ENCODE data around the gene POU2F2. TPM values are rescaled to one million over a fixed set of nuclear protein-coding genes. Genes with fewer than 3 reads are reported as not detected.

The POU2F2 gene
- total and polyA plus RNA-seq, 8 donors: 0.68 to 23.3 (median 2.3) TPM

- Histone ChIP-seq H3K27me3 (peaks cover 5 to 96% (median 63%) of the 10 kb centered on the region in 3 donors), H3K9me3 (no peaks in the 10 kb centered on the region), H3K4me3 (peak overlapping the region; percentile 50 to 58 (median 54)), H3K36me3 (no peaks in the 10 kb centered on the region), H3K27ac (peak overlapping the region in 2 of 5 donors; percentile 8 to 42), H3K4me1 (peaks cover 12 to 23% (median 21%) of the 10 kb centered on the region in 4 donors)
- 1% methylated on average over 33 to 66 of the region's 66 CpGs for WGBS, 5 donors
- intact Hi-C loops (cut with DNase I; ENCODE audit: low total_unique reads): no loop called here
- DNase-seq: peak; percentile 71 to 94
- TF ChIP-seq POLR2AphosphoS5 (IDR thresholded peaks at IDR 0.05) (no peak), CTCF (IDR thresholded peaks at IDR 0.05) (peak in 3 of 7 experiments; percentile 8 to 46 (median 21))
Measured at GRCh38 chr19:42176990-42177685, 44.9 kb upstream of the POU2F2 start.

DNA sequence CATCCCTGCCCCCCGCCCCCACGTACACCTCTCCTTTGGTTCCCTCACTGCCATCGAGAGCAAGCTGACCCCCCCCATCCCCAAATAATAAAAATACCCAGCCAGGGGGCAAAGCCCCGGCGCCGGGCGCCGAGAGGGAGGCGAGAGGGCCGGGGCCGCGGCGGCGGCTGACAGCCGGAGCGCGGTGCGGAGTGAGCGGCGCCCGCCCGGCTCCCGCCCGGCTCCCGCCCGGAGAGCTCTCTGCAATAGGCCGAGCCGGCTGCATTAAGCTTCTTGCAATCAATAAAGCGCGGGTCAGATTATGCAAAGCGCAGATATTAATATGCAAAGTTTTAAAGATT lies 44.4 kb upstream of the POU2F2 start:
- peak overlapping the region; percentile 50 to 58 (median 54) for H3K4me3 ChIP-seq
- H3K27ac ChIP-seq: peak overlapping the region in 2 of 5 donors; percentile 8 to 49
- intact Hi-C loops (cut with DNase I; ENCODE audit: low total_unique reads): no loop called here
- H3K27me3 ChIP-seq: peaks cover 5 to 96% (median 63%) of the 10 kb centered on the region in 3 donors
- no peak for TF ChIP-seq EP300 (IDR thresholded peaks at IDR 0.05)
- no peak for TF ChIP-seq CTCF (IDR thresholded peaks at IDR 0.05)
- 0 to 1% (median 0%) methylated on average over 22 to 31 of the region's 31 CpGs for WGBS, 5 donors
- H3K36me3 ChIP-seq: no peaks in the 10 kb centered on the region
- peak in 1 of 2 donors; percentile 31 for DNase-seq
- peaks cover 12 to 23% (median 21%) of the 10 kb centered on the region in 4 donors for H3K4me1 ChIP-seq
- no peaks in the 10 kb centered on the region for H3K9me3 ChIP-seq

- H3K4me1 ChIP-seq: peaks cover 12 to 23% (median 21%) of the 10 kb centered on the region in 4 donors
- peak overlapping the region; percentile 50 to 58 (median 54) for H3K4me3 ChIP-seq
- no peaks in the 10 kb centered on the region for H3K36me3 ChIP-seq
- WGBS, 5 donors: 1 to 4% (median 2%) methylated on average over 34 of the region's 34 CpGs
- peak overlapping the region in 2 of 5 donors; percentile 8 to 49 for H3K27ac ChIP-seq
- H3K27me3 ChIP-seq: peaks cover 5 to 96% (median 63%) of the 10 kb centered on the region in 3 donors
- TF ChIP-seq POLR2A (IDR thresholded peaks at IDR 0.05) (no peak), CTCF (IDR thresholded peaks at IDR 0.05) (no peak), EP300 (IDR thresholded peaks at IDR 0.05) (no peak), POLR2AphosphoS5 (IDR thresholded peaks at IDR 0.05) (no peak)
- peak in 1 of 2 donors; percentile 36 for DNase-seq
- H3K9me3 ChIP-seq: no peaks in the 10 kb centered on the region
- intact Hi-C loops (cut with DNase I; ENCODE audit: low total_unique reads): no loop called here
Measured at GRCh38 chr19:42175952-42176648, 43.9 kb upstream of the POU2F2 start.

DNA sequence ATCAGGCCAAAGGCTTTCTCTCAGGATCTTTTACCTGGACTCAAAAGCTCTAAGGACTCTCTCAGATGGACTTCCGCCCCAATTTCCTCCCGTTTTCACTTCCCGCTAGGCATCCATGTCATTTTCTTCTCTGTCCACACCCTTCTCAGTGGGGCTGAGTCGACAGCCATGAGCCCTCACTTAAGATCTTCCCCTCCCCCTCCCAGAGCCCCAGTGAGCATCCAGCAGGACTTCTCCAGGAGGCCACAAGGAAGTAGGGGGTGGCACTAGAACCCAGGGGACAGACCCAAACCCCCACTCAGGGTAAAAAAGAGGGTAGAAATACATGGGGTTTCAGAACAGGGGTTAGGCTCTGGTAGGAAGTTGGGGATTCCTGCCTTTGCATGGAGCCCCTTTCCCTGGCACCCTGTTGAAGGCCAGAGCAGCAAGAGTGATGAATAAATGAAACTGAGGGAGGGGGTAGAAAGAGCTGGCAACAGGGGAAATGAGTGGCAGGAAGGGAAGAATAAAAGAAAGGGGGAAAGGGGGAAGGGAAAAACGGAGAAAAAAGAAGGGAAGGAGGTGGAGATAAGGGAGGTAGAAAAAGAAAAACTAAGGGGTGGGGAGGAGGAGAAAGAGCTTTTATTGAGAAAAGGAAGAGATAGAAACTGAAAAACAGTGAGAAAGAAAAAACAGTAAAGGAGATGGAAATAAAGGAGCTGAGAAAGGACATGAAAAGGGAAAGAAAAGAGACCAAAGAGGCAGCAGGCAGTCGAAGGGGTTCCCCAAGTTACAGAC lies 42.9 kb upstream of the POU2F2 start:
- WGBS, 5 donors: 39 to 53% (median 42%) methylated on average over 6 of the region's 6 CpGs
- Histone ChIP-seq H3K4me3 (peak overlapping the region in 1 of 4 donors; percentile 57), H3K4me1 (peaks cover 12 to 23% (median 21%) of the 10 kb centered on the region in 4 donors), H3K27ac (no peak overlapping the region), H3K36me3 (no peaks in the 10 kb centered on the region), H3K9me3 (no peaks in the 10 kb centered on the region), H3K27me3 (peaks cover 5 to 94% (median 54%) of the 10 kb centered on the region in 3 donors)
- TF ChIP-seq POLR2A (IDR thresholded peaks at IDR 0.05) (no peak), EP300 (IDR thresholded peaks at IDR 0.05) (no peak), POLR2AphosphoS5 (IDR thresholded peaks at IDR 0.05) (no peak)
- intact Hi-C loops (cut with DNase I; ENCODE audit: low total_unique reads): no loop called here
- DNase-seq: no peak

Data from stomach (tissue), 9 donors.